ENCODE data around the gene SLC22A23.

DNA sequence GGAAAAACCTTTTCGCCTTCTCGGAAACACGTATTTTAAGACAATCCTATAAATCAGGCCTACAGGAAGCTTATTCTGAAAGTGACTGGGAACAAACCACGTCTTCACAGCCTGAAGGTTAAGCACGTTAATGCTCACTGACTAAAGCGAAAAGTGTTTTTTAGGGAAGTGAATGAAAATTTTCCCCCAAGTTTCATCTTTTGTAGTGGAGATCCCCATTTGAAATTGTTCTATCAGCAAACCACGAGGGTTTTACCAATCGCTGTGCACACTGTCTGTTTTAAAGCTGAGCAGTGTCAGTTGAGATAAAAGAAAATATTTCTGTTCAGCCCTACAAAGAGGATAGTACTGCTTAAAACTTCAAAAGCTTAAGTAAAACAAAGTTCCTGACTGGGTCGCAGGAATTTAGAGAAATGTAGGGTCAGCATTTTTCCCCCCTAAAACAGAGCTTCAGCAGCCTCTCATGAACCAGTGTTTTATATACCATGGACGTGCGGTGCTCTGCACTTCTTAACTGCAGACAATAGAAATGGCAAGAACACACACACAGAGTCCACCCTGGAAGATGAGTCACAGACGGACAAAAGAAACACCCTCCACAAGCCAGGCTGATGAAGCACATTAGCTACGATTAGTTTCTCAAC is 34.9 kb downstream of the SLC22A23 start:
- TF ChIP-seq SUZ12 (IDR thresholded peaks at IDR 0.05; ENCODE audit: extremely low read depth, insufficient read depth, insufficient read length) (no peak), ZNF274 (IDR thresholded peaks at IDR 0.05; ENCODE audit: low read depth, low read length) (no peak), YY1 (IDR thresholded peaks at IDR 0.05; ENCODE audit: insufficient read depth, insufficient read length) (no peak)
